Measurements from ENCODE around the gene PIPOX.

PIPOX gene

DNA sequence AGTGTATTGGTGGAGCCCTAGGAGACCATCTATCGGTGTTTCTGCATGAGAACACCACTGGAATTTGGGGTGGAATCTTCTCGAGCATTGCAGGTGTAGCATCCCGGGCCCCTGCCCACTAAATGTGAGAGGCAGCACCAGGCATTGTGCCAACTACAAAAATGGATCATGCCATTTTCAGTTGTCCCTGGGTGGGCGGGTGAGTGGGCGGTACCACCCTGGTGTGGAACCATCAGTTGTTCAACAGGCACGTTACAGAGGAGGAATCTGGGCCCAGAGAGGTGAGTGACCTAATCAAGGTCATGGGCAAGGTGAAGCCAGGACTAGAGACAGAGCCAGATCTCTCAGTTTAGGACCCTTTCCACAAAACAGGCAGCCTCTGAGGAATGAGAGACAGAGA is 8.8 kb downstream of the PIPOX start:
- Mint-ChIP-seq H3K9me3 (no peaks in the 10 kb centered on the region), H3K4me1 (peaks cover 12% of the 10 kb centered on the region), H3K4me3 (no peak overlapping the region), H3K27ac (peak overlapping the region in 1 of 2 donors; percentile 86), H3K27me3 (peaks cover 22% of the 10 kb centered on the region)
- no peak for ATAC-seq
- no peak for DNase-seq

- H3K4me1 Mint-ChIP-seq = peaks cover under 1% of the 10 kb centered on the region
- H3K9me3 Mint-ChIP-seq = no peaks in the 10 kb centered on the region
- no peak for DNase-seq
- no peak overlapping the region for H3K27ac Mint-ChIP-seq
- H3K4me3 Mint-ChIP-seq = no peak overlapping the region
- ATAC-seq = no peak
- peaks cover 5% of the 10 kb centered on the region for H3K27me3 Mint-ChIP-seq
These were observed 11.9 kb downstream of the PIPOX start for GRCh38 chr17:29054835-29055234.

DNA sequence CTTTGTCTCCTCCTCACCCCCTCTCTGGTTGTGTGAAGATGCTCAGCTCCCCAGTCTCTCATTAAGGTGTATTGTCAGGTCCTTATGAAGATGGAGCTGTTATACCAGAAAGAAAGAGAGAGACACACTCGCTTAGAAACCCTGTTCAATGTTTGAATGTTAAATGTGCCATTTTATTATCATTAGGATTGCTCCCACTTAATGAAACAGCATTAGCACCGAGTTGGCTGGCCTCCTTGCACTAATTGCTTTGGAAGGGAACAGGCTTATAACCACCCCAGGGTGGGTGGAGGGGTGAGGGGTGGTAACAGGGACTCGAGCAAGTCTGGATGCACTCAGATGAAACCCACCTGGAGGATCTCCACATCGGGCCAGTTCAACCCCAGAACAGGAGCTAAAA is 14.4 kb downstream of the PIPOX start:
- ATAC-seq (no peak), DNase-seq (no peak)
- Mint-ChIP-seq H3K4me3 (no peak overlapping the region), H3K9me3 (no peaks in the 10 kb centered on the region), H3K27ac (peak overlapping the region in 1 of 2 donors; percentile 66), H3K4me1 (peaks cover 13% of the 10 kb centered on the region), H3K27me3 (no peaks in the 10 kb centered on the region)

GRCh38 chr17:29058391-29058790 is 15.4 kb downstream of the PIPOX start:
- H3K4me3 Mint-ChIP-seq = no peak overlapping the region
- no peak overlapping the region for H3K27ac Mint-ChIP-seq
- ATAC-seq (no peak), DNase-seq (no peak)
- no peaks in the 10 kb centered on the region for H3K9me3 Mint-ChIP-seq
- H3K27me3 Mint-ChIP-seq = no peaks in the 10 kb centered on the region
- peaks cover 13% of the 10 kb centered on the region for H3K4me1 Mint-ChIP-seq

DNA sequence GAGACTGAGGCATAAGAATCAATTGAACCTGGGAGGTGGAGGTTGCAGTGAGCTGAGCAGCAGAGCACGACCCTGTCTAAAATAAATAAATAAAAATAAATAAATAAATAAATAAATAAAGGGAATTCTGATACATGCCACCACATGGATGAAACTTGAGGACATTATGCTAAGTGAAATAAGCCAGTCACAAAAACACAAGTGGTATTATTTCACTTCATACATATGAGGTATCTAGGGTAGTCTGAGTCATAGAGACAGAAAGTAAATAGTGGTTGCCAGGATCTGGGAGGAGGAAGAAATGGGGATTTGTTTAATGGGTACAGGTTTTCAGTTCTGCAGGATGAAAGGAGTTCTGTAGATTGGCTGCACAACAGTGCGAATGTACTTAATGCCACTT is 16.3 kb downstream of the PIPOX start:
- Mint-ChIP-seq H3K4me1 (peaks cover 13% of the 10 kb centered on the region), H3K4me3 (no peak overlapping the region), H3K9me3 (no peaks in the 10 kb centered on the region), H3K27me3 (no peaks in the 10 kb centered on the region), H3K27ac (no peak overlapping the region)
- no peak for DNase-seq
- ATAC-seq = no peak

DNA sequence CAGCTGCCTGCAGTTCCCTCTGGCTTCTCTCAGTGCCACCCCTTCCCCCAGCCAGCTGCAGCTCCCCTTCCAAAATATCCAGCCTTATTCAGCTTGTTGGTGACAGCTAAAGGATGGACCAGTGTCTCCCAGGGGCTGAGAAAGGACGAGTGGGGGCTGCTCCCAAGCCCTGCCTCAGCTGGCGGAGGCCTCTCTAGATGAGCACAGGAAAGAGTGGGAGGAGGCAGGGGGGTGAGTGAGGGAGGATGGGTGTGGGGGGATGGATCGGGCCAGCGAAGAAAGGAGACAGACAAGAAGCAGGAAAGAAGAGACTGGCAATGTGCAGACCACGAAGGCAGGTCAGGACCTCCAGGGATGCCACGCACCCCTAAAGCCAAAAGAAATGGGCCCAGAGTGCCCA is 17.5 kb downstream of the PIPOX start:
- DNase-seq (no peak), ATAC-seq (no peak)
- Mint-ChIP-seq H3K27me3 (no peaks in the 10 kb centered on the region), H3K4me1 (peaks cover 13% of the 10 kb centered on the region), H3K9me3 (no peaks in the 10 kb centered on the region), H3K27ac (no peak overlapping the region), H3K4me3 (no peak overlapping the region)

DNA sequence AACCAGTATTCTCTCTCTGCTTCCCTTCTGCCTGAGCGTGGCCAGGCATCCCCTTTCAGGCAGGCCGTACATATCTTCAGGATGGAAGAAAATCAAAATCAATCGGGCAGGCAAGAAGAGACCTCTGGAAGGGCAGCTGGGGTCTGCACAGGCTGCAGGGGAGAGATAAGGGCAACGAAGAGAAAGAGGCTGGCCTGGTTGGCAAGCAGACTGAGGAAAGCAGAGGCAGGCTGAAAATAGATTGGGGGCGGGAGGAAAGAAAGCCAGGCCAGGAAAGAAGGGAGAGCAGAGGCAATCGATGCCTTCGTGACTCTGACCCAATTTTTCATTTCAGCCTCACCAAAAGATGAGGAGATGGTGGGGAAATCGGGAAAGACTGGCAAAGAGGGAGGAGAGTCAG is 18.1 kb downstream of the PIPOX start:
- Mint-ChIP-seq H3K9me3 (no peaks in the 10 kb centered on the region), H3K27me3 (no peaks in the 10 kb centered on the region), H3K4me1 (peaks cover 13% of the 10 kb centered on the region), H3K4me3 (no peak overlapping the region), H3K27ac (no peak overlapping the region)
- DNase-seq (no peak), ATAC-seq (no peak)

GRCh38 chr17:29062215-29062614 is 19.3 kb downstream of the PIPOX start:
- Mint-ChIP-seq H3K27ac (no peak overlapping the region), H3K4me3 (no peak overlapping the region), H3K4me1 (peaks cover 13% of the 10 kb centered on the region), H3K9me3 (no peaks in the 10 kb centered on the region), H3K27me3 (no peaks in the 10 kb centered on the region)
- ATAC-seq (no peak), DNase-seq (no peak)

GRCh38 chr17:29063992-29064391 is 21.1 kb downstream of the PIPOX start:
- H3K9me3 Mint-ChIP-seq = no peaks in the 10 kb centered on the region
- no peak overlapping the region for H3K27ac Mint-ChIP-seq
- no peaks in the 10 kb centered on the region for H3K27me3 Mint-ChIP-seq
- peaks cover 13% of the 10 kb centered on the region for H3K4me1 Mint-ChIP-seq
- ATAC-seq = no peak
- no peak overlapping the region for H3K4me3 Mint-ChIP-seq
- no peak for DNase-seq

GRCh38 chr17:29066047-29066446 is 23.1 kb downstream of the PIPOX start:
- Mint-ChIP-seq H3K4me1 (no peaks in the 10 kb centered on the region), H3K27me3 (no peaks in the 10 kb centered on the region), H3K9me3 (no peaks in the 10 kb centered on the region), H3K27ac (no peak overlapping the region), H3K4me3 (no peak overlapping the region)
- ATAC-seq (no peak), DNase-seq (no peak)

DNA sequence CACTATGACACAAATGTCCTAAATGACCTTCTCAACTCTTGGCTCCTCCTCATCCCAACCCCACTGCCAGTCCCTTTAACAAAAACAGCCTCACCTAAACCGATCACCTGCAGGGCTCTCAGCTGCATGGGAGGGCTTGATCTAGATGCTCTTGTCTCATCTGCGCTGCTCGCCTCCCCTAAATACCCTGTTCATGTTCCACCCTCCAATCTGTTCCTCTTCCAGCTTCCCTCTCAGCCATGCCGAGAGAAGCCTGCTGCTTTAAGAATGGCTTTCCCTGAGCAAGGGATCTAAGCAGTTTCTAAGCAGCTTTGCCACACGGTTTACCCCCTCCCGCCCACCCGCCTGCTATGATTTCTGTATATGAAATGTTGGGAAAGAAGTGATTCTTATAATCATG is 23.7 kb downstream of the PIPOX start:
- H3K4me1 Mint-ChIP-seq = no peaks in the 10 kb centered on the region
- no peak overlapping the region for H3K27ac Mint-ChIP-seq
- H3K27me3 Mint-ChIP-seq = no peaks in the 10 kb centered on the region
- no peak overlapping the region for H3K4me3 Mint-ChIP-seq
- ATAC-seq (no peak), DNase-seq (no peak)
- H3K9me3 Mint-ChIP-seq = no peaks in the 10 kb centered on the region

- ATAC-seq (no peak), DNase-seq (no peak)
- Mint-ChIP-seq H3K4me1 (no peaks in the 10 kb centered on the region), H3K9me3 (no peaks in the 10 kb centered on the region), H3K4me3 (no peak overlapping the region), H3K27me3 (no peaks in the 10 kb centered on the region), H3K27ac (no peak overlapping the region)
These were observed 25.9 kb downstream of the PIPOX start for GRCh38 chr17:29068818-29069217.

- no peaks in the 10 kb centered on the region for H3K27me3 Mint-ChIP-seq
- DNase-seq = no peak
- no peaks in the 10 kb centered on the region for H3K9me3 Mint-ChIP-seq
- no peak for ATAC-seq
- no peak overlapping the region for H3K4me3 Mint-ChIP-seq
- H3K27ac Mint-ChIP-seq = no peak overlapping the region
- no peaks in the 10 kb centered on the region for H3K4me1 Mint-ChIP-seq
These were observed 26.6 kb downstream of the PIPOX start for GRCh38 chr17:29069526-29070041.

DNA sequence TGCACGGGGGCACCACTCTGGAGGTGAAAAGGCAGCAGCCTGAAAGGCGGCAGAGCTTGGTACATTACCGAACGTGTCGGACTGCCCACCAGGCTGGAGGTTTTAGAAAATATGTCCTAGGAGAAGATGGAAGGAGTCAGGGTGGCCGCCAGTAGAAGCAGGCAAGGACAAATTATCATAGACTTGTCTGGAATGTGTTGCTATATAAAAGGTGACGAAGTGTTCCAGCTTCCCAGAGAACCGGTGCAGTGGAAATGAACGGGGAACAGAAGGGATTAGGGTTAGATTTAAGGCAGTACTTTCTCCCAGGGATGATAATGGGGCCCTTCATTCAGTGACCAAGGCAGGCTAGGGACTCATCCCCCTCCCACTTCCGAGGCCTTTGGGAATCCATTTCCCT is 27.4 kb downstream of the PIPOX start:
- ATAC-seq = no peak
- Mint-ChIP-seq H3K27me3 (no peaks in the 10 kb centered on the region), H3K27ac (no peak overlapping the region)

DNA sequence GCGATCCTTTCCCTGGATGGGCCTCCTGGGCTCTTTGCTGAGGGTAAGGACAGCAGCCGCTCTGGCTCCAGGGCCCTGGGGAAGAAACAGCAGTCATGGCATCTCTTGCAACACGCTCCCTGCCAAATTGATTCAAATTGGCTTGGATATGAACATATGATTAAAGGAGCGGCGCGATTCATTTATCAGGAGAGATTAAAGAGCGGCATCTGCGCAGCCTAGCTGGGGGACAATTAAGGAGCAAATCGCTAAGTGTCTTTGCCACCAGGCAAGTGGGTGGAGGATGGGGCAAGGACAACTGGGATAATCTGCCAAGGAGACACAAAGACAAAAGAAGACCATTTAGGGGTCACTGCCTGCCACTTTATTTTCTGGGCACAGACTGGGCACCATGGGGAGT is 27.8 kb downstream of the PIPOX start:
- no peak for ATAC-seq
- H3K27me3 Mint-ChIP-seq = no peaks in the 10 kb centered on the region
- H3K27ac Mint-ChIP-seq = no peak overlapping the region
- DNase-seq = no peak
- no peak overlapping the region for H3K4me3 Mint-ChIP-seq
- no peaks in the 10 kb centered on the region for H3K9me3 Mint-ChIP-seq
- no peaks in the 10 kb centered on the region for H3K4me1 Mint-ChIP-seq

More for the DNA sequence above, 27.4 kb downstream of the PIPOX start:
- no peak for DNase-seq
- H3K4me1 Mint-ChIP-seq = no peaks in the 10 kb centered on the region
- no peaks in the 10 kb centered on the region for H3K9me3 Mint-ChIP-seq
- H3K4me3 Mint-ChIP-seq = no peak overlapping the region

DNA sequence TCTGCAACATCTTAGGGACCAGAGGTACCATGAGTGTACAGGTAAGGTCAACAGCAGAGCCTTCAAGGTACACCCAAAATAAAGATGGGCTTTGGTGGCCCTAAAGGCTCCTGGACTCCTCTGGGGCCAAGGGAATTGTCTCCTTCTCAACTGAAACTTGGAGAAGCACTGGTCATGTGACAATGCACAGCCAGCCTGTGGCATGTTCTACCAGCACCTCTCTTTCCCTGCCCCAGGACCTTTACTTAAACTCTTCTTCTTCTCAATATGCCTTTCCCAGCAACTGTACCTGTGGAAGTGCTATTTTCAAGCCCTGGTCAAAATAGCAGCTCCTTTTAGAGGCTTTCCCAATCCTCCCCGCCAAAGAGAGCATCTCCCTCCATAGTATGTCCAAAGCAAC is 28.4 kb downstream of the PIPOX start:
- ATAC-seq (no peak), DNase-seq (no peak)
- Mint-ChIP-seq H3K27ac (no peak overlapping the region), H3K27me3 (no peaks in the 10 kb centered on the region), H3K4me1 (no peaks in the 10 kb centered on the region), H3K9me3 (no peaks in the 10 kb centered on the region), H3K4me3 (no peak overlapping the region)

GRCh38 chr17:29073045-29073444 is 30.1 kb downstream of the PIPOX start:
- ATAC-seq = no peak
- Mint-ChIP-seq H3K9me3 (no peaks in the 10 kb centered on the region), H3K27me3 (no peaks in the 10 kb centered on the region), H3K4me1 (no peaks in the 10 kb centered on the region), H3K4me3 (no peak overlapping the region), H3K27ac (peak overlapping the region in 1 of 2 donors; percentile 39)
- no peak for DNase-seq
